WTC11 (cell line): ENCODE measurements around the gene IL4R. TPM values are rescaled to one million over a fixed set of nuclear protein-coding genes. Genes with fewer than 3 reads are reported as not detected.
"Not testable (repeated sequence)": the region's sequence is repeated elsewhere in the genome, so short reads cannot be mapped to it uniquely, and the experiment has no call there.

Source experiments
- ATAC-seq: fragments of 200-7000 bp; cut with Tn5 transposase; 2 replicates; pipeline ENCODE4 v1.10.0; 2021; ENCODE audit warnings: mild to moderate bottlenecking, moderate library complexity
- CTCF ChIA-PET: fragments of 300-600 bp; sonication (Branson Sonifier 250); formaldehyde crosslinking; loops from one replicate; lab custom pipeline; 2021; ENCODE audit warnings: antibody characterized with exemption; lab: Charles Lee
- POLR2A ChIA-PET: fragments of 350-600 bp; sonication (Branson Sonifier 250); formaldehyde crosslinking; loops from one replicate; lab custom pipeline; 2021; ENCODE audit warnings: antibody characterized with exemption; lab: Charles Lee
- DNase-seq: peaks from one replicate; pipeline ENCODE4 v3.0.0; 2021; ENCODE audit warnings: low spot score
- H3K27ac Mint-ChIP-seq: 2 replicates; pipeline ENCODE4 v1.8.0; 2021; ENCODE audit warnings: mixed read lengths
- H3K27me3 Mint-ChIP-seq: 2 replicates; pipeline ENCODE4 v1.8.0; 2021; ENCODE audit warnings: low read depth, mild to moderate bottlenecking, moderate library complexity, mixed read lengths
- H3K36me3 Mint-ChIP-seq: 2 replicates; pipeline ENCODE4 v1.8.0; 2021; ENCODE audit warnings: mixed read lengths
- H3K4me1 Mint-ChIP-seq: 2 replicates; pipeline ENCODE4 v1.8.0; 2022; ENCODE audit warnings: mixed read lengths
- H3K4me3 Mint-ChIP-seq: 2 replicates; pipeline ENCODE4 v1.8.0; 2021; ENCODE audit warnings: mild to moderate bottlenecking, moderate library complexity, mixed read lengths
- H3K9me3 Mint-ChIP-seq: 2 replicates; pipeline ENCODE4 v1.8.0; 2021; ENCODE audit warnings: mixed read lengths
- E2F4 ChIP-seq: sonication (generic); formaldehyde crosslinking; IDR thresholded peaks from 2 replicates; pipeline ENCODE4 v1.8.1; 2022; ENCODE audit warnings: low read depth, mild to moderate bottlenecking, moderate library complexity, missing genetic modification reagents, borderline replicate concordance
- ESRRA ChIP-seq: sonication (generic); formaldehyde crosslinking; IDR thresholded peaks from 2 replicates; pipeline ENCODE4 v1.8.1; 2022; ENCODE audit warnings: mild to moderate bottlenecking, missing genetic modification reagents, borderline replicate concordance
- ETV6 ChIP-seq: sonication (generic); formaldehyde crosslinking; IDR thresholded peaks from 2 replicates; pipeline ENCODE4 v1.8.1; 2022; ENCODE audit warnings: mild to moderate bottlenecking, missing genetic modification reagents
- GABPB1 ChIP-seq: sonication (generic); formaldehyde crosslinking; IDR thresholded peaks from 2 replicates; pipeline ENCODE4 v1.8.1; 2023; ENCODE audit warnings: mild to moderate bottlenecking, missing genetic modification reagents
- HMGXB4 ChIP-seq: sonication (generic); formaldehyde crosslinking; IDR thresholded peaks from 2 replicates; pipeline ENCODE4 v1.8.1; 2023; ENCODE audit warnings: mild to moderate bottlenecking, moderate library complexity, missing genetic modification reagents
- NFATC4 ChIP-seq: fragments of 250-450 bp; sonication (Bioruptor Pico); IDR thresholded peaks from 2 replicates; pipeline ENCODE4 v1.9.0; 2021; ENCODE audit warnings: mild to moderate bottlenecking
- NFE2L1 ChIP-seq: sonication (generic); formaldehyde crosslinking; IDR thresholded peaks from 2 replicates; pipeline ENCODE4 v1.8.1; 2023; ENCODE audit warnings: missing genetic modification reagents
- NFYB ChIP-seq: sonication (generic); formaldehyde crosslinking; conservative IDR thresholded peaks from 2 replicates; pipeline ENCODE4 v1.8.0; 2022; ENCODE audit warnings: low read depth, missing genetic modification reagents
- NR3C1 ChIP-seq: sonication (generic); formaldehyde crosslinking; conservative IDR thresholded peaks from 2 replicates; pipeline ENCODE4 v1.8.1; 2023; ENCODE audit warnings: low read depth, mild to moderate bottlenecking, missing genetic modification reagents
- PREB ChIP-seq: sonication (generic); formaldehyde crosslinking; IDR thresholded peaks from 2 replicates; pipeline ENCODE4 v1.8.1; 2022; ENCODE audit warnings: mild to moderate bottlenecking, missing genetic modification reagents, moderate library complexity, borderline replicate concordance
- RORB ChIP-seq: fragments of 250-450 bp; sonication (Bioruptor Pico); IDR thresholded peaks from 2 replicates; pipeline ENCODE4 v1.9.0; 2021; ENCODE audit warnings: mild to moderate bottlenecking
- SMAD3 ChIP-seq: sonication (generic); formaldehyde crosslinking; IDR thresholded peaks from 2 replicates; pipeline ENCODE4 v1.8.0; 2022; ENCODE audit warnings: missing genetic modification reagents, mild to moderate bottlenecking, borderline replicate concordance
- TEAD1 ChIP-seq: sonication (generic); formaldehyde crosslinking; IDR thresholded peaks from 2 replicates; pipeline ENCODE4 v1.8.0; 2022; ENCODE audit warnings: mild to moderate bottlenecking, missing genetic modification reagents
- ZBTB21 ChIP-seq: sonication (generic); formaldehyde crosslinking; IDR thresholded peaks from 2 replicates; pipeline ENCODE4 v1.8.1; 2023; ENCODE audit warnings: mild to moderate bottlenecking, missing genetic modification reagents, borderline replicate concordance
- ZMAT4 ChIP-seq: fragments of 250-450 bp; sonication (Bioruptor Pico); IDR thresholded peaks from 2 replicates; pipeline ENCODE4 v1.9.0; 2021; ENCODE audit warnings: mild to moderate bottlenecking
- ZNF263 ChIP-seq: sonication (generic); formaldehyde crosslinking; IDR thresholded peaks from 2 replicates; pipeline ENCODE4 v1.8.1; 2022; ENCODE audit warnings: low read depth, mild to moderate bottlenecking, moderate library complexity, missing genetic modification reagents
- total RNA-seq: library from RNA; stranded (reverse); gene quantifications from 3 replicates; pipeline ENCODE4 v1.2.3, GENCODE V29; 2021

IL4R gene
- total RNA-seq, 1 experiment from 2014 or later = 28.7 TPM

- no peak for ATAC-seq
- H3K36me3 Mint-ChIP-seq = peaks cover 13% of the 10 kb centered on the region
- peaks cover 65% of the 10 kb centered on the region for H3K4me1 Mint-ChIP-seq
- peaks cover 7% of the 10 kb centered on the region for H3K9me3 Mint-ChIP-seq
- H3K27me3 Mint-ChIP-seq = no peaks in the 10 kb centered on the region
- ChIA-PET CTCF (interaction anchor here (1.0 to 1.4 kb wide), 2 partner anchors 27 to 148 kb away, joined by 3 to 6 read pairs; no protein-coding TSS in a partner anchor), POLR2A (no interaction called here)
- DNase-seq = no peak
- H3K4me3 Mint-ChIP-seq = no peak overlapping the region
- H3K27ac Mint-ChIP-seq = no peak overlapping the region
- no peak for TF ChIP-seq PREB
- TF ChIP-seq ZBTB21 (CRISPR knock-in tag) = no peak
- TF ChIP-seq ESRRA (CRISPR knock-in tag) = no peak
- TF ChIP-seq ZNF263 (CRISPR knock-in tag) = no peak
- TF ChIP-seq ZMAT4 = no peak
- TF ChIP-seq GABPB1 (CRISPR knock-in tag) = no peak
- TF ChIP-seq NFATC4 = no peak
- TF ChIP-seq ETV6 (CRISPR knock-in tag) = no peak
- TF ChIP-seq HMGXB4 (CRISPR knock-in tag) = no peak
Measured at GRCh38 chr16:27328937-27329336, 15.2 kb downstream of the IL4R start.

GRCh38 chr16:27329376-27330079 lies 15.8 kb downstream of the IL4R start:
- H3K4me3 Mint-ChIP-seq, ATAC-seq, DNase-seq, H3K27me3 Mint-ChIP-seq, H3K9me3 Mint-ChIP-seq: not testable (repeated sequence)
- H3K27ac Mint-ChIP-seq = peak overlapping the region; percentile 52; the same call in 1 of the 2 replicates
- POLR2A ChIA-PET = interaction anchor here (0.6 kb wide), 1 partner anchor 1217 kb away, joined by 3 read pairs; no protein-coding TSS in a partner anchor
- CTCF ChIA-PET = interaction anchor here (1.0 to 1.9 kb wide), 2 partner anchors 26 to 38 kb away, joined by 6 to 8 read pairs; no protein-coding TSS in a partner anchor
- H3K4me1 Mint-ChIP-seq = peaks cover 62% of the 10 kb centered on the region
- peaks cover 17% of the 10 kb centered on the region for H3K36me3 Mint-ChIP-seq

GRCh38 chr16:27330542-27330941 lies 16.8 kb downstream of the IL4R start:
- H3K4me1 Mint-ChIP-seq = peaks cover 53% of the 10 kb centered on the region
- POLR2A ChIA-PET = interaction anchor here (0.7 kb wide), 1 partner anchor 1207 kb away, joined by 3 read pairs; no protein-coding TSS in a partner anchor
- H3K9me3 Mint-ChIP-seq = peaks cover 7% of the 10 kb centered on the region
- CTCF ChIA-PET = interaction anchor here (1.0 to 1.9 kb wide), 3 partner anchors 25 to 151 kb away, joined by 3 to 8 read pairs (median 4); no protein-coding TSS in a partner anchor
- no peak for TF ChIP-seq NFE2L1 (CRISPR knock-in tag)
- TF ChIP-seq NR3C1 (CRISPR knock-in tag) = no peak
- no peak for TF ChIP-seq NFYB (CRISPR knock-in tag)
- no peak for TF ChIP-seq SMAD3 (CRISPR knock-in tag)
- no peak for TF ChIP-seq E2F4 (CRISPR knock-in tag)
- TF ChIP-seq RORB (CRISPR knock-in tag) = no peak
- TF ChIP-seq TEAD1 (CRISPR knock-in tag) = no peak
- TF ChIP-seq, all 79 proteins: peak for 0
- H3K4me3 Mint-ChIP-seq = no peak overlapping the region
- no peaks in the 10 kb centered on the region for H3K27me3 Mint-ChIP-seq
- DNase-seq (no peak), ATAC-seq (no peak)
- peak overlapping the region; percentile 52 for H3K27ac Mint-ChIP-seq
- peaks cover 20% of the 10 kb centered on the region for H3K36me3 Mint-ChIP-seq
